HUES6 (cell line): ENCODE measurements around the gene SLC16A7.

Experiments
- H3K27ac ChIP-seq: 2 replicates; pipeline ENCODE4 v1.7.0; 2013; ENCODE audit warnings: low read depth, mild to moderate bottlenecking, low read length, inconsistent platforms
- H3K27me3 ChIP-seq: 2 replicates; pipeline ENCODE4 v1.6.1; 2013; ENCODE audit warnings: low read length; ENCODE audit not compliant: control insufficient read depth, insufficient read depth
- H3K36me3 ChIP-seq: 2 replicates; pipeline ENCODE4 v1.6.1; 2013; ENCODE audit warnings: low read length; ENCODE audit not compliant: control insufficient read depth, insufficient read depth
- H3K4me1 ChIP-seq: 2 replicates; pipeline ENCODE4 v1.6.1; 2013; ENCODE audit warnings: low read length; ENCODE audit not compliant: control insufficient read depth, insufficient read depth
- H3K4me3 ChIP-seq: 2 replicates; pipeline ENCODE4 v1.5.1; 2013; ENCODE audit warnings: low read depth, low read length
- H3K9ac ChIP-seq: one replicate; pipeline ENCODE4 v1.6.1; 2013; ENCODE audit warnings: mild to moderate bottlenecking, low read length
- H3K9me3 ChIP-seq: 2 replicates; pipeline ENCODE4 v1.6.1; 2013; ENCODE audit warnings: low read depth, low read length; ENCODE audit not compliant: control insufficient read depth, insufficient read depth

SLC16A7 gene

DNA sequence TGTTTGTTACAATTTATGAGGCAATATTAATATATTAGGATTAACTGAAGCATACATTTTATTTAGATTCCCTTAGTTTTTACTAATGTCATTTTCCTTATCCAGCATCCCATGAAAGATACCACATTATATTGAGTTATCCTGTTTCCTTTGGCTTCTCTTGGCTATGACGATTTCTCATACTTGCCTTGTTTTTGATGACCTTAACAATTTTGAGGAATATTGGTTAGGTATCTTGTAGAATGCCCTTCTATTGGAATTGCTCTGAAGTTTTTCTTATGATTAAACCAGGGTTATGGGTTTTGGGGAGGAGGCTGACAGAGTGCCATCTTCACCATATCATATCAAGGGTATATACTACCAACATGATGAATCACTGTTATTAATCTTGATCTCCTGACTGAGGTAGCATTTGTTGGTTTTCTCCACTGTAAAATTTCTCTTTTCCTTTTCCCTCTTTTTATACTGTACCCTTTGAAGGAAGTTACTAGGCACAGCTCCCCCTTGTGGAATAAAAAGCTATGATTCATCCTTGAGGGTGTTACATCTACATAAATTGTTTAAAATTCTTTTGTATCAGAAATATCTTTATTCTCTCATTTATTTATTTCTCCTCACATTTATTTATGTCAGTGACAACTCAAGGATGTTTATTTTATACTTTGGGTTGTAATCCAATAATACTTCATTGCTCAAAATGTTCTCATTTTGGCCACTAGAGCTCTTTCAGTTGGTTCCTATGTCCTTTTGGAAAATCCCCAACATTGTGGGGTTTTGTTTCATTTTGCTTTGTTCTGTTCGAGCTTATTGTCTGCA, 239.0 kb downstream of the SLC16A7 start:
- H3K9ac ChIP-seq, result no peak overlapping the region
- no peaks in the 10 kb centered on the region for H3K36me3 ChIP-seq
- no peaks in the 10 kb centered on the region for H3K9me3 ChIP-seq
- H3K27me3 ChIP-seq, result no peaks in the 10 kb centered on the region
- H3K27ac ChIP-seq, result no peak overlapping the region
- H3K4me1 ChIP-seq, result no peaks in the 10 kb centered on the region
- H3K4me3 ChIP-seq, result no peak overlapping the region
